ENCODE data around the gene PKP1. TPM values are rescaled to one million over a fixed set of nuclear protein-coding genes. Genes with fewer than 3 reads are reported as not detected.

Gene PKP1
- total and polyA plus RNA-seq, 10 donors: 0.04 to 0.10 (median 0.06) TPM; not detected in 7

- WGBS, 5 donors: 27 to 35% (median 32%) methylated on average over 7 of the region's 7 CpGs
- no peaks in the 10 kb centered on the region for H3K9me3 ChIP-seq
- H3K27me3 ChIP-seq (replicated peaks in 1 of 7): peaks cover 0 to 27% (median 4%) of the 10 kb centered on the region in 7 donors
- TF ChIP-seq POLR2A (IDR thresholded peaks at IDR 0.05): no peak
- H3K4me3 ChIP-seq: no peak overlapping the region
- no peaks in the 10 kb centered on the region for H3K36me3 ChIP-seq
- H3K27ac ChIP-seq: no peak overlapping the region
- DNase-seq: no peak
- intact Hi-C loops (cut with DNase I; ENCODE audit: low total_unique reads): no loop called here
- H3K4me1 ChIP-seq: no peaks in the 10 kb centered on the region
Observed at GRCh38 chr1:201347498-201348210, 64.3 kb downstream of the PKP1 start.

GRCh38 chr1:201348211-201348566, 64.9 kb downstream of the PKP1 start:
- WGBS, 5 donors: 13 to 27% (median 22%) methylated on average over 6 of the region's 6 CpGs
- peak; percentile 57 for DNase-seq
- TF ChIP-seq POLR2AphosphoS5 (IDR thresholded peaks at IDR 0.05) (no peak), CTCF (IDR thresholded peaks at IDR 0.05 in 8 of 11, conservative IDR thresholded peaks at IDR 0.05 in 3 of 11) (peak in 5 of 11 experiments; percentile 15 to 51 (median 36)), POLR2A (IDR thresholded peaks at IDR 0.05) (no peak)
- Histone ChIP-seq H3K4me1 (no peaks in the 10 kb centered on the region), H3K27ac (no peak overlapping the region), H3K36me3 (no peaks in the 10 kb centered on the region), H3K27me3 (replicated peaks in 1 of 7) (peaks cover 0 to 32% (median 4%) of the 10 kb centered on the region in 7 donors), H3K4me3 (no peak overlapping the region), H3K9me3 (no peaks in the 10 kb centered on the region)
- intact Hi-C loops (cut with DNase I; ENCODE audit: low total_unique reads): no loop called here

GRCh38 chr1:201349092-201349491, 65.8 kb downstream of the PKP1 start:
- no peaks in the 10 kb centered on the region for H3K9me3 ChIP-seq
- H3K27me3 ChIP-seq (replicated peaks in 1 of 7): peaks cover 0 to 41% (median 4%) of the 10 kb centered on the region in 7 donors
- no peak for TF ChIP-seq CTCF (IDR thresholded peaks at IDR 0.05 in 8 of 11, conservative IDR thresholded peaks at IDR 0.05 in 3 of 11)
- TF ChIP-seq POLR2AphosphoS5 (IDR thresholded peaks at IDR 0.05): no peak
- peak; percentile 29 for DNase-seq
- intact Hi-C loops (cut with DNase I; ENCODE audit: low total_unique reads): no loop called here
- H3K27ac ChIP-seq: no peak overlapping the region
- no peaks in the 10 kb centered on the region for H3K4me1 ChIP-seq
- H3K36me3 ChIP-seq: no peaks in the 10 kb centered on the region
- H3K4me3 ChIP-seq: no peak overlapping the region
- 67 to 80% (median 72%) methylated on average over 4 of the region's 4 CpGs for WGBS, 5 donors

- intact Hi-C loops (cut with DNase I; ENCODE audit: low total_unique reads): no loop called here
- Histone ChIP-seq H3K4me3 (no peak overlapping the region), H3K4me1 (no peaks in the 10 kb centered on the region), H3K27ac (no peak overlapping the region), H3K9me3 (no peaks in the 10 kb centered on the region), H3K27me3 (replicated peaks in 1 of 7) (peaks cover 0 to 52% (median 4%) of the 10 kb centered on the region in 7 donors), H3K36me3 (no peaks in the 10 kb centered on the region)
- no peak for TF ChIP-seq POLR2A (IDR thresholded peaks at IDR 0.05)
- DNase-seq: no peak
- 53 to 73% (median 58%) methylated on average over 2 of the region's 2 CpGs for WGBS, 5 donors
Observed at GRCh38 chr1:201350361-201350725, 67.0 kb downstream of the PKP1 start.

GRCh38 chr1:201350884-201351283, 67.6 kb downstream of the PKP1 start:
- Histone ChIP-seq H3K4me3 (no peak overlapping the region), H3K9me3 (no peaks in the 10 kb centered on the region), H3K27me3 (replicated peaks in 1 of 7) (peaks cover 0 to 52% (median 4%) of the 10 kb centered on the region in 7 donors), H3K27ac (no peak overlapping the region), H3K36me3 (no peaks in the 10 kb centered on the region), H3K4me1 (no peaks in the 10 kb centered on the region)
- WGBS, 5 donors: 78 to 86% (median 86%) methylated on average over 7 of the region's 7 CpGs
- DNase-seq: peak; percentile 36
- intact Hi-C loops (cut with DNase I; ENCODE audit: low total_unique reads): no loop called here
- TF ChIP-seq POLR2AphosphoS5 (IDR thresholded peaks at IDR 0.05) (no peak), POLR2A (IDR thresholded peaks at IDR 0.05) (no peak), CTCF (IDR thresholded peaks at IDR 0.05 in 8 of 11, conservative IDR thresholded peaks at IDR 0.05 in 3 of 11) (no peak)
